ENCODE results near the gene FMN2. TPM values are rescaled to one million over a fixed set of nuclear protein-coding genes. Genes with fewer than 3 reads are reported as not detected.

The FMN2 gene
- total RNA-seq, 1 donor from 2014 or later, result 1.1 TPM

GRCh38 chr1:240308096-240308495 lies 216.4 kb downstream of the FMN2 start:
- DNase-seq (no peak), ATAC-seq (no peak)
- Histone ChIP-seq H3K4me3 (no peak overlapping the region), H3K36me3 (no peaks in the 10 kb centered on the region), H3K27ac (no peak overlapping the region), H3K27me3 (ENCODE audit: low read depth) (no peaks in the 10 kb centered on the region), H3K9me3 (peaks cover 4% of the 10 kb centered on the region), H3K4me1 (no peaks in the 10 kb centered on the region)
- no peak for TF ChIP-seq CTCF (IDR thresholded peaks at IDR 0.05)
- intact Hi-C loops (cut with DNase I), result no loop called here

GRCh38 chr1:240309769-240310168 lies 218.1 kb downstream of the FMN2 start:
- Histone ChIP-seq H3K36me3 (no peaks in the 10 kb centered on the region), H3K9me3 (no peaks in the 10 kb centered on the region), H3K4me1 (no peaks in the 10 kb centered on the region), H3K27me3 (ENCODE audit: low read depth) (no peaks in the 10 kb centered on the region), H3K27ac (no peak overlapping the region), H3K4me3 (no peak overlapping the region)
- DNase-seq (no peak), ATAC-seq (no peak)
- no peak for TF ChIP-seq CTCF (IDR thresholded peaks at IDR 0.05)
- intact Hi-C loops (cut with DNase I), result no loop called here

GRCh38 chr1:240310226-240310925 lies 218.7 kb downstream of the FMN2 start:
- no peaks in the 10 kb centered on the region for H3K36me3 ChIP-seq
- H3K27me3 ChIP-seq (ENCODE audit: low read depth), result no peaks in the 10 kb centered on the region
- intact Hi-C loops (cut with DNase I), result no loop called here
- H3K9me3 ChIP-seq, result no peaks in the 10 kb centered on the region
- TF ChIP-seq CTCF (IDR thresholded peaks at IDR 0.05), result no peak
- no peaks in the 10 kb centered on the region for H3K4me1 ChIP-seq
- H3K4me3 ChIP-seq, result no peak overlapping the region
- H3K27ac ChIP-seq, result no peak overlapping the region
- ATAC-seq (peak; percentile 46 to 52), DNase-seq (no peak)

- no peak for ATAC-seq
Observed at GRCh38 chr1:240312872-240313271, 221.2 kb downstream of the FMN2 start.

More at GRCh38 chr1:240312872-240313271, 221.2 kb downstream of the FMN2 start:
- intact Hi-C loops (cut with DNase I), result no loop called here
- H3K27me3 ChIP-seq (ENCODE audit: low read depth), result no peaks in the 10 kb centered on the region
- H3K9me3 ChIP-seq, result no peaks in the 10 kb centered on the region
- H3K27ac ChIP-seq, result no peak overlapping the region
- H3K36me3 ChIP-seq, result no peaks in the 10 kb centered on the region
- no peak overlapping the region for H3K4me3 ChIP-seq
- H3K4me1 ChIP-seq, result no peaks in the 10 kb centered on the region
- DNase-seq, result no peak
- TF ChIP-seq CTCF (IDR thresholded peaks at IDR 0.05), result no peak

Data from lower lobe of right lung (tissue), 2 donors.